IMR-90 (cell line): ENCODE data around the gene RANBP2. TPM values are rescaled to one million over a fixed set of nuclear protein-coding genes. Genes with fewer than 3 reads are reported as not detected.
"Not testable (repeated sequence)": the region's sequence is repeated elsewhere in the genome, so short reads cannot be mapped to it uniquely, and the experiment has no call there.

ENCODE experiments used
- ATAC-seq: fragments of 200-7000 bp; cut with Tn5 transposase; 2 replicates; pipeline ENCODE4 v1.9.1; 2020; ENCODE audit warnings: low read depth, mild to moderate bottlenecking, moderate library complexity
- BruUV-seq: library from RNA; stranded (reverse); fragments of 400-500 nt; replicated peaks from 2 replicates; lab custom pipeline; 2021; lab: Mats Ljungman, UMichigan
- CTCF ChIA-PET: fragments of 300-600 bp; formaldehyde crosslinking; extraction: SDS; loops from one replicate; lab custom pipeline; 2021; ENCODE audit warnings: antibody characterized with exemption; lab: Yijun Ruan, JAX
- POLR2A ChIA-PET: fragments of 300-600 bp; sonication (Branson Sonifier 250); formaldehyde crosslinking; loops from one replicate; lab custom pipeline; 2022; ENCODE audit warnings: antibody characterized with exemption; ENCODE audit not compliant: unreplicated experiment; lab: Charles Lee
- DNase-seq: peaks from one replicate; pipeline ENCODE4 v3.0.0; 2013
- H2AFZ ChIP-seq: replicated peaks from 2 replicates; pipeline ENCODE3; 2013; ENCODE audit warnings: low read length, mild to moderate bottlenecking; ENCODE audit not compliant: poor library complexity
- H2AK5ac ChIP-seq: 2 replicates; pipeline ENCODE4 v1.6.1; 2013; ENCODE audit warnings: low read depth, low read length, inconsistent platforms
- H2AK9ac ChIP-seq: replicated peaks from 2 replicates; pipeline ENCODE3; 2013; ENCODE audit warnings: mild to moderate bottlenecking, low read depth, low read length, moderate library complexity; ENCODE audit not compliant: poor library complexity
- H2BK120ac ChIP-seq: 2 replicates; pipeline ENCODE4 v1.6.1; 2013; ENCODE audit warnings: low read depth, low read length, inconsistent platforms
- H2BK15ac ChIP-seq: 3 replicates; pipeline ENCODE4 v1.6.1; 2013; ENCODE audit warnings: low read depth, low read length, inconsistent platforms
- H2BK20ac ChIP-seq: 2 replicates; pipeline ENCODE4 v1.6.1; 2013; ENCODE audit warnings: low read depth, mild to moderate bottlenecking, inconsistent platforms, low read length, moderate library complexity
- H2BK5ac ChIP-seq: 2 replicates; pipeline ENCODE4 v1.6.1; 2013; ENCODE audit warnings: mild to moderate bottlenecking, low read depth, low read length, inconsistent platforms; ENCODE audit not compliant: poor library complexity, severe bottlenecking
- H3K14ac ChIP-seq: replicated peaks from 2 replicates; pipeline ENCODE4 v1.6.1; 2013; ENCODE audit warnings: low read depth, low read length, inconsistent platforms
- H3K18ac ChIP-seq: 2 replicates; pipeline ENCODE4 v1.6.1; 2013; ENCODE audit warnings: low read depth, low read length, control low read depth
- H3K23ac ChIP-seq: 2 replicates; pipeline ENCODE4 v1.6.1; 2013; ENCODE audit warnings: low read depth, low read length, inconsistent platforms
- H3K27ac ChIP-seq: 2 replicates; pipeline ENCODE4 v1.5.1; 2013; ENCODE audit warnings: mild to moderate bottlenecking, control low read depth, low read length; ENCODE audit not compliant: insufficient read depth
- H3K27me3 ChIP-seq: 2 replicates; pipeline ENCODE4 v1.6.1; 2013; ENCODE audit warnings: low read length; ENCODE audit not compliant: control insufficient read depth, insufficient read depth
- H3K36me3 ChIP-seq: 2 replicates; pipeline ENCODE4 v1.6.1; 2013; ENCODE audit warnings: low read length, mixed read lengths; ENCODE audit not compliant: control insufficient read depth, insufficient read depth
- H3K4ac ChIP-seq: 2 replicates; pipeline ENCODE4 v1.6.1; 2013; ENCODE audit warnings: low read depth, low read length, inconsistent platforms
- H3K4me1 ChIP-seq: 2 replicates; pipeline ENCODE4 v1.6.1; 2013; ENCODE audit warnings: low read length, mixed read lengths; ENCODE audit not compliant: control insufficient read depth, insufficient read depth
- H3K4me2 ChIP-seq: 2 replicates; pipeline ENCODE4 v1.6.1; 2013; ENCODE audit warnings: low read depth, mild to moderate bottlenecking, control low read depth, low read length, moderate library complexity
- H3K4me3 ChIP-seq: 2 replicates; pipeline ENCODE4 v1.5.1; 2013; ENCODE audit warnings: low read depth, mild to moderate bottlenecking, control low read depth, low read length, moderate library complexity; ENCODE audit not compliant: insufficient read depth
- H3K56ac ChIP-seq: 2 replicates; pipeline ENCODE4 v1.6.1; 2013; ENCODE audit warnings: low read length, inconsistent platforms; ENCODE audit not compliant: insufficient read depth; ENCODE audit errors: extremely low read depth
- H3K79me1 ChIP-seq, 2 experiments: 2 replicates each; pipeline ENCODE4 v1.6.1; 2013; ENCODE audit warnings: low read length in 2 of 2, inconsistent platforms in 1 of 2, low read depth in 1 of 2
- H3K9ac ChIP-seq: 2 replicates; pipeline ENCODE4 v1.6.1; 2013; ENCODE audit warnings: low read depth, low read length, control low read depth
- H3K9me1 ChIP-seq: 2 replicates; pipeline ENCODE4 v1.6.1; 2013; ENCODE audit warnings: low read length, inconsistent platforms; ENCODE audit not compliant: insufficient read depth
- H3K9me3 ChIP-seq: 2 replicates; pipeline ENCODE4 v1.6.1; 2013; ENCODE audit warnings: low read length; ENCODE audit not compliant: control insufficient read depth, insufficient read depth
- H4K20me1 ChIP-seq: 2 replicates; pipeline ENCODE4 v1.6.1; 2013; ENCODE audit warnings: low read length, inconsistent platforms; ENCODE audit not compliant: insufficient read depth
- H4K5ac ChIP-seq: 2 replicates; pipeline ENCODE4 v1.6.1; 2013; ENCODE audit warnings: mild to moderate bottlenecking, low read depth, low read length, control low read depth
- H4K8ac ChIP-seq, 2 experiments: 2 replicates each; pipeline ENCODE4 v1.6.1; 2013; ENCODE audit warnings: low read depth in 2 of 2, low read length in 2 of 2, control low read depth in 1 of 2, inconsistent platforms in 1 of 2
- H4K91ac ChIP-seq: 2 replicates; pipeline ENCODE4 v1.6.1; 2013; ENCODE audit warnings: low read depth, low read length, inconsistent platforms; ENCODE audit not compliant: insufficient read depth
- WGBS, 2 experiments: methylation state at CpG; one replicate each; pipeline versions ENCODE4 v1.1.5 to v1.1.7; 2013; ENCODE audit warnings: missing lambda C conversion rate in 2 of 2; ENCODE audit not compliant: insufficient read length in 1 of 2; ENCODE audit errors: extremely low coverage in 2 of 2; 5-methylcytosine and 5-hydroxymethylcytosine counted together
- dilution Hi-C: fragments of 300-500 bp; cut with HindIII; formaldehyde crosslinking; loops from one replicate; pipeline ENCODE4 v1.14.3; 2018; ENCODE audit warnings: low sequenced_read_pairs; ENCODE audit not compliant: unreplicated experiment
- in situ Hi-C: fragments of 300-500 bp; cut with MboI; formaldehyde crosslinking; loops from 3 replicates; pipeline ENCODE4 v1.14.3; 2019; ENCODE audit warnings: low sequenced_read_pairs, inconsistent platforms, mixed read lengths
- intact Hi-C: fragments of 100-400 bp; cut with micrococcal nuclease; formaldehyde crosslinking; loops from 2 replicates; pipeline ENCODE4 v1.10.0; 2022
- polyA plus RNA-seq, 3 experiments: library from polyadenylated mRNA; depleted of rRNA; stranded (reverse); fragments of >200 nt; gene quantifications; 2 replicates each; pipeline ENCODE4 v1.2.3, GENCODE V29; 2012; ENCODE audit warnings: low replicate concordance in 1 of 3
- total RNA-seq: library from RNA; depleted of rRNA; stranded (reverse); fragments of >200 nt; gene quantifications from 2 replicates; pipeline ENCODE4 v1.2.3, GENCODE V29; 2012

The RANBP2 gene
- total and polyA plus RNA-seq, 2 of the 4 experiments (the other 2 are of a cell fraction) = 9.8 to 64.9 TPM

- H3K9me1 ChIP-seq, H4K5ac ChIP-seq, H3K79me1 ChIP-seq, H2BK5ac ChIP-seq, dilution Hi-C loops, H3K18ac ChIP-seq, H2BK120ac ChIP-seq, CTCF ChIA-PET, H3K27me3 ChIP-seq, H2AK9ac ChIP-seq, H2BK20ac ChIP-seq, DNase-seq, intact Hi-C loops, H4K8ac ChIP-seq, in situ Hi-C loops, H3K4ac ChIP-seq, H3K9me3 ChIP-seq, H2AK5ac ChIP-seq, H4K20me1 ChIP-seq, H3K4me3 ChIP-seq, H3K4me2 ChIP-seq, H2BK15ac ChIP-seq, H4K91ac ChIP-seq, H3K9ac ChIP-seq, H3K56ac ChIP-seq, H3K4me1 ChIP-seq, H3K27ac ChIP-seq, ATAC-seq, H3K14ac ChIP-seq, H3K23ac ChIP-seq, BruUV-seq, POLR2A ChIA-PET, H2AFZ ChIP-seq: not testable (repeated sequence)
- H3K36me3 ChIP-seq = peaks cover 17% of the 10 kb centered on the region
- no CpG with 5 or more reads among the region's 4 CpGs for WGBS, 2 experiments
Measured at GRCh38 chr2:108677239-108677744, 42.0 kb upstream of the RANBP2 start.

- dilution Hi-C loops, H2BK15ac ChIP-seq, H4K5ac ChIP-seq, H2AK9ac ChIP-seq, H4K20me1 ChIP-seq, H3K9me3 ChIP-seq, H3K56ac ChIP-seq, CTCF ChIA-PET, H3K18ac ChIP-seq, BruUV-seq, in situ Hi-C loops, H3K4me1 ChIP-seq, H3K9me1 ChIP-seq, H3K4me3 ChIP-seq, POLR2A ChIA-PET, H3K9ac ChIP-seq, H3K79me1 ChIP-seq, H3K27me3 ChIP-seq, H2AFZ ChIP-seq, intact Hi-C loops: not testable (repeated sequence)
- peak overlapping the region; percentile 46; the same call in 1 of the 2 replicates for H3K27ac ChIP-seq
- H2BK20ac ChIP-seq = 0 out of 2 replicates have a peak overlapping the region, but pooled peaks have one; percentile 9
- H3K36me3 ChIP-seq = peaks cover 15% of the 10 kb centered on the region
- H4K8ac ChIP-seq = peak overlapping the region in 1 of 2 experiments; percentile 15; a peak in 1 of 4 replicates
- ATAC-seq = peak; percentile 81
- H3K4me2 ChIP-seq = peak overlapping the region; percentile 23; the same call in 1 of the 2 replicates
- peak overlapping the region; percentile 57; the same call in 1 of the 2 replicates for H3K14ac ChIP-seq
- peak overlapping the region; percentile 41; the same call in 1 of the 2 replicates for H4K91ac ChIP-seq
- peak overlapping the region; percentile 31; the same call in 1 of the 2 replicates for H3K23ac ChIP-seq
- peak overlapping the region; percentile 75; the same call in 1 of the 2 replicates for H3K4ac ChIP-seq
- 0 out of 2 replicates have a peak overlapping the region, but pooled peaks have one; percentile 3 for H2AK5ac ChIP-seq
- peak overlapping the region; percentile 76 for H2BK5ac ChIP-seq
- peak; percentile 71 for DNase-seq
- 0 out of 2 replicates have a peak overlapping the region, but pooled peaks have one; percentile 14 for H2BK120ac ChIP-seq
- no CpG with 5 or more reads among the region's 4 CpGs for WGBS, 2 experiments
Measured at GRCh38 chr2:108678198-108678651, 41.1 kb upstream of the RANBP2 start.
